NCI-H1417 treated with DMSO at 0.1 percent for 48 hours (cell line): ENCODE results near the gene PAK5.

Experiments used
- DNase-seq: peaks from one replicate; lab custom pipeline; 2025; lab: John Stamatoyannopoulos, UW

PAK5 gene

GRCh38 chr20:9517297-9518162 lies 321.3 kb downstream of the PAK5 start:
- DNase-seq, result no peak

- no peak for DNase-seq
These were observed 322.5 kb downstream of the PAK5 start for GRCh38 chr20:9516234-9516871.

- no peak for DNase-seq
These were observed 323.1 kb downstream of the PAK5 start for GRCh38 chr20:9515741-9516233.

GRCh38 chr20:9515214-9515585 lies 323.7 kb downstream of the PAK5 start:
- DNase-seq, result no peak

- no peak for DNase-seq
These were observed 324.2 kb downstream of the PAK5 start, which contains the start of gene LAMP5 for GRCh38 chr20:9514461-9515213. Gene LAMP5, plus strand, starts transcription at chr20:9514590. Its CDS starts 263 bp downstream, at chr20:9514853.

GRCh38 chr20:9514072-9514460 lies 324.8 kb downstream of the PAK5 start:
- DNase-seq, result no peak

GRCh38 chr20:9510911-9511310 lies 328.0 kb downstream of the PAK5 start:
- no peak for DNase-seq

- no peak for DNase-seq
These were observed 329.6 kb downstream of the PAK5 start for GRCh38 chr20:9509246-9509645.

- DNase-seq, result no peak
These were observed 330.1 kb downstream of the PAK5 start for GRCh38 chr20:9508696-9509178.

- no peak for DNase-seq
These were observed 330.6 kb downstream of the PAK5 start for GRCh38 chr20:9508240-9508661.

- no peak for DNase-seq
These were observed 331.2 kb downstream of the PAK5 start for GRCh38 chr20:9507544-9508239.

- no peak for DNase-seq
These were observed 331.9 kb downstream of the PAK5 start for GRCh38 chr20:9506964-9507369.

- no peak for DNase-seq
These were observed 332.5 kb downstream of the PAK5 start for GRCh38 chr20:9506280-9506821.

- DNase-seq, result no peak
These were observed 335.2 kb downstream of the PAK5 start for GRCh38 chr20:9503526-9504245.

- no peak for DNase-seq
These were observed 337.4 kb downstream of the PAK5 start for GRCh38 chr20:9501473-9501872.

GRCh38 chr20:9500121-9500520 lies 338.8 kb downstream of the PAK5 start:
- no peak for DNase-seq

GRCh38 chr20:9499126-9499899 lies 339.6 kb downstream of the PAK5 start:
- no peak for DNase-seq

GRCh38 chr20:9498322-9498721 lies 340.6 kb downstream of the PAK5 start:
- no peak for DNase-seq

GRCh38 chr20:9496155-9496554 lies 342.7 kb downstream of the PAK5 start:
- no peak for DNase-seq

- DNase-seq, result no peak
These were observed 343.2 kb downstream of the PAK5 start for GRCh38 chr20:9495701-9496100.
